ENCODE measurements around the gene XG.

- no peak for TF ChIP-seq CTCF (IDR thresholded peaks at IDR 0.05)
- no peak for TF ChIP-seq POLR2AphosphoS5 (IDR thresholded peaks at IDR 0.05)
Observed at GRCh38 chrX:2735270-2735669, 16.6 kb upstream of the XG start.
